ENCODE data around the gene IDI2. TPM values are rescaled to one million over a fixed set of nuclear protein-coding genes. Genes with fewer than 3 reads are reported as not detected.

Gene IDI2
- total and polyA plus RNA-seq, 2 of the 13 experiments (the other 11 are each of a cell fraction or from before 2014, with no cell fraction given), result not detected

DNA sequence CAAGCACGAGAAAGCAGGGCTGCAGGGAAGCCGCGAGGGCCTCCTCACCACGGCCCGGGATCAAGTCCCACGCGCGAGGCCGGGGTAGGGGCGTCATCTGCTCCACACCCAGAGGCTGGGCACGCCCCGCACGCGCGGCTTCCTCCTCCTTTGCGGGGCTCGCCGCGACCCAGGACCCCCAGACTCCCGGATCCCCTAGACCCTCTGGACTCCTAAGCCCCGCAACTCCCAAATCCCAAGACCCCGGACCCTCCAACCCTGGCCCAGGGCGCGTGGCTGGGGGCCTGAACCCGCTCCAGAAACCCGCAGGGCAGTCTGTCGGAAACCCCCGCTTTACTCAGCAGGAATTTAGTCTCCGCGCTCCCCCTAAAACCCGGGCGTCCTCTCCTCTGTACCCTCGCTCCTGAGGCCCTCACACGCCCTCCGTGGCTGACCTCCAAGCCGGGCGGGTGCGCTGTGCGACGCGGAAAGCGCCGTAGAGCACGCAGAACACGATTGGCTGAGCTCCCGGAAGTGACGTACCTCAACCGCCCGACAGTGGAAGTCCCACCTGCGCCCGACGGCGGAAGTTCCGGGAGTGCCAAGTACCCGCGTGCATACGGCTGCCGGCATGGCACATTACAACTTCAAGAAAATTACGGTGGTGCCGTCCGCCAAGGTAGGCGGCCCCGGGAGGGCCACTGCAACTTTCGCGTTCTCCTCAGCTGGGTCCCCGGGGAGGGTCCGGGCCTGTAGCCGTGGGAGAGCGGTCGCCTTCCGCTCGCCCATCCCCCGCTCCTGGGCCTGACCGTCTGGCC, 37.6 kb downstream of the IDI2 start, which contains the start of gene GTPBP4 (continued):
- TF ChIP-seq, protein P1, sequence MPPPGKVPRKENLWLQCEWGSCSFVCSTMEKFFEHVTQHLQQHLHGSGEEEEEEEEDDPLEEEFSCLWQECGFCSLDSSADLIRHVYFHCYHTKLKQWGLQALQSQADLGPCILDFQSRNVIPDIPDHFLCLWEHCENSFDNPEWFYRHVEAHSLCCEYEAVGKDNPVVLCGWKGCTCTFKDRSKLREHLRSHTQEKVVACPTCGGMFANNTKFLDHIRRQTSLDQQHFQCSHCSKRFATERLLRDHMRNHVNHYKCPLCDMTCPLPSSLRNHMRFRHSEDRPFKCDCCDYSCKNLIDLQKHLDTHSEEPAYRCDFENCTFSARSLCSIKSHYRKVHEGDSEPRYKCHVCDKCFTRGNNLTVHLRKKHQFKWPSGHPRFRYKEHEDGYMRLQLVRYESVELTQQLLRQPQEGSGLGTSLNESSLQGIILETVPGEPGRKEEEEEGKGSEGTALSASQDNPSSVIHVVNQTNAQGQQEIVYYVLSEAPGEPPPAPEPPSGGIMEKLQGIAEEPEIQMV (CRISPR knock-in tag; IDR thresholded peaks at IDR 0.05; ENCODE audit: low read depth), result peak; percentile 59; the same call in 1 of the 2 replicates
- TF ChIP-seq FLYWCH1 (CRISPR knock-in tag; IDR thresholded peaks at IDR 0.05), result no peak
- TF ChIP-seq, protein P2, sequence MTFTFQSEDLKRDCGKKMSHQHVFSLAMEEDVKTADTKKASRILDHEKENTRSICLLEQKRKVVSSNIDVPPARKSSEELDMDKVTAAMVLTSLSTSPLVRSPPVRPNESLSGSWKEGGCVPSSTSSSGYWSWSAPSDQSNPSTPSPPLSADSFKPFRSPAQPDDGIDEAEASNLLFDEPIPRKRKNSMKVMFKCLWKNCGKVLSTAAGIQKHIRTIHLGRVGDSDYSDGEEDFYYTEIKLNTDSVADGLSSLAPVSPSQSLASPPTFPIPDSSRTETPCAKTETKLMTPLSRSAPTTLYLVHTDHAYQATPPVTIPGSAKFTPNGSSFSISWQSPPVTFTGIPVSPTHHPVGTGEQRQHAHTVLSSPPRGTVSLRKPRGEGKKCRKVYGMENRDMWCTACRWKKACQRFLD (CRISPR knock-in tag; IDR thresholded peaks at IDR 0.05; ENCODE audit: borderline replicate concordance), result peak; percentile 23; the same call in 1 of the 2 replicates
- TF ChIP-seq ZNF205 (CRISPR knock-in tag; IDR thresholded peaks at IDR 0.05), result peak; percentile 99
- peak; percentile 65; the same call in 1 of the 2 replicates for TF ChIP-seq HDAC2 (CRISPR knock-in tag; IDR thresholded peaks at IDR 0.05)
- TF ChIP-seq SNAI1 (CRISPR knock-in tag; IDR thresholded peaks at IDR 0.05; ENCODE audit: borderline replicate concordance), result peak; percentile 25; the same call in 1 of the 2 replicates
- peak; percentile 16; the same call in 1 of the 2 replicates for TF ChIP-seq RARA (CRISPR knock-in tag; IDR thresholded peaks at IDR 0.05)
- TF ChIP-seq MAFK (conservative IDR thresholded peaks at IDR 0.05 in 1 of 2, IDR thresholded peaks at IDR 0.05 in 1 of 2; ENCODE audit: low read length in 2 of 2), result no peak
- TF ChIP-seq, protein P3, sequence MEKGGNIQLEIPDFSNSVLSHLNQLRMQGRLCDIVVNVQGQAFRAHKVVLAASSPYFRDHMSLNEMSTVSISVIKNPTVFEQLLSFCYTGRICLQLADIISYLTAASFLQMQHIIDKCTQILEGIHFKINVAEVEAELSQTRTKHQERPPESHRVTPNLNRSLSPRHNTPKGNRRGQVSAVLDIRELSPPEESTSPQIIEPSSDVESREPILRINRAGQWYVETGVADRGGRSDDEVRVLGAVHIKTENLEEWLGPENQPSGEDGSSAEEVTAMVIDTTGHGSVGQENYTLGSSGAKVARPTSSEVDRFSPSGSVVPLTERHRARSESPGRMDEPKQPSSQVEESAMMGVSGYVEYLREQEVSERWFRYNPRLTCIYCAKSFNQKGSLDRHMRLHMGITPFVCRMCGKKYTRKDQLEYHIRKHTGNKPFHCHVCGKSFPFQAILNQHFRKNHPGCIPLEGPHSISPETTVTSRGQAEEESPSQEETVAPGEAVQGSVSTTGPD (CRISPR knock-in tag; IDR thresholded peaks at IDR 0.05), result no peak
- TF ChIP-seq, protein P4, sequence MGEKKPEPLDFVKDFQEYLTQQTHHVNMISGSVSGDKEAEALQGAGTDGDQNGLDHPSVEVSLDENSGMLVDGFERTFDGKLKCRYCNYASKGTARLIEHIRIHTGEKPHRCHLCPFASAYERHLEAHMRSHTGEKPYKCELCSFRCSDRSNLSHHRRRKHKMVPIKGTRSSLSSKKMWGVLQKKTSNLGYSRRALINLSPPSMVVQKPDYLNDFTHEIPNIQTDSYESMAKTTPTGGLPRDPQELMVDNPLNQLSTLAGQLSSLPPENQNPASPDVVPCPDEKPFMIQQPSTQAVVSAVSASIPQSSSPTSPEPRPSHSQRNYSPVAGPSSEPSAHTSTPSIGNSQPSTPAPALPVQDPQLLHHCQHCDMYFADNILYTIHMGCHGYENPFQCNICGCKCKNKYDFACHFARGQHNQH (CRISPR knock-in tag; IDR thresholded peaks at IDR 0.05), result peak; percentile 82; the same call in 1 of the 2 replicates
- no peak; the same call in 1 of the 2 replicates for TF ChIP-seq ARNT2 (CRISPR knock-in tag; IDR thresholded peaks at IDR 0.05; ENCODE audit: low read depth)
- TF ChIP-seq PPARG (CRISPR knock-in tag; conservative IDR thresholded peaks at IDR 0.05), result no peak
- TF ChIP-seq, protein P5, sequence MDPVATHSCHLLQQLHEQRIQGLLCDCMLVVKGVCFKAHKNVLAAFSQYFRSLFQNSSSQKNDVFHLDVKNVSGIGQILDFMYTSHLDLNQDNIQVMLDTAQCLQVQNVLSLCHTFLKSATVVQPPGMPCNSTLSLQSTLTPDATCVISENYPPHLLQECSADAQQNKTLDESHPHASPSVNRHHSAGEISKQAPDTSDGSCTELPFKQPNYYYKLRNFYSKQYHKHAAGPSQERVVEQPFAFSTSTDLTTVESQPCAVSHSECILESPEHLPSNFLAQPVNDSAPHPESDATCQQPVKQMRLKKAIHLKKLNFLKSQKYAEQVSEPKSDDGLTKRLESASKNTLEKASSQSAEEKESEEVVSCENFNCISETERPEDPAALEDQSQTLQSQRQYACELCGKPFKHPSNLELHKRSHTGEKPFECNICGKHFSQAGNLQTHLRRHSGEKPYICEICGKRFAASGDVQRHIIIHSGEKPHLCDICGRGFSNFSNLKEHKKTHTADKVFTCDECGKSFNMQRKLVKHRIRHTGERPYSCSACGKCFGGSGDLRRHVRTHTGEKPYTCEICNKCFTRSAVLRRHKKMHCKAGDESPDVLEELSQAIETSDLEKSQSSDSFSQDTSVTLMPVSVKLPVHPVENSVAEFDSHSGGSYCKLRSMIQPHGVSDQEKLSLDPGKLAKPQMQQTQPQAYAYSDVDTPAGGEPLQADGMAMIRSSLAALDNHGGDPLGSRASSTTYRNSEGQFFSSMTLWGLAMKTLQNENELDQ (CRISPR knock-in tag; IDR thresholded peaks at IDR 0.05; ENCODE audit: borderline replicate concordance), result no peak
- TF ChIP-seq, protein P6, sequence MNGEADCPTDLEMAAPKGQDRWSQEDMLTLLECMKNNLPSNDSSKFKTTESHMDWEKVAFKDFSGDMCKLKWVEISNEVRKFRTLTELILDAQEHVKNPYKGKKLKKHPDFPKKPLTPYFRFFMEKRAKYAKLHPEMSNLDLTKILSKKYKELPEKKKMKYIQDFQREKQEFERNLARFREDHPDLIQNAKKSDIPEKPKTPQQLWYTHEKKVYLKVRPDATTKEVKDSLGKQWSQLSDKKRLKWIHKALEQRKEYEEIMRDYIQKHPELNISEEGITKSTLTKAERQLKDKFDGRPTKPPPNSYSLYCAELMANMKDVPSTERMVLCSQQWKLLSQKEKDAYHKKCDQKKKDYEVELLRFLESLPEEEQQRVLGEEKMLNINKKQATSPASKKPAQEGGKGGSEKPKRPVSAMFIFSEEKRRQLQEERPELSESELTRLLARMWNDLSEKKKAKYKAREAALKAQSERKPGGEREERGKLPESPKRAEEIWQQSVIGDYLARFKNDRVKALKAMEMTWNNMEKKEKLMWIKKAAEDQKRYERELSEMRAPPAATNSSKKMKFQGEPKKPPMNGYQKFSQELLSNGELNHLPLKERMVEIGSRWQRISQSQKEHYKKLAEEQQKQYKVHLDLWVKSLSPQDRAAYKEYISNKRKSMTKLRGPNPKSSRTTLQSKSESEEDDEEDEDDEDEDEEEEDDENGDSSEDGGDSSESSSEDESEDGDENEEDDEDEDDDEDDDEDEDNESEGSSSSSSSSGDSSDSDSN (CRISPR knock-in tag; IDR thresholded peaks at IDR 0.05), result peak; percentile 66
- TF ChIP-seq ATAD3A (CRISPR knock-in tag; IDR thresholded peaks at IDR 0.05), result no peak
- TF ChIP-seq ZNF563 (CRISPR knock-in tag; IDR thresholded peaks at IDR 0.05), result peak; percentile 82
- TF ChIP-seq ZNF124 (CRISPR knock-in tag; IDR thresholded peaks at IDR 0.05), result no peak
